ENCODE measurements around the gene CCDC142. TPM values are rescaled to one million over a fixed set of nuclear protein-coding genes. Genes with fewer than 3 reads are reported as not detected.
"Not testable (repeated sequence)": the region's sequence is repeated elsewhere in the genome, so short reads cannot be mapped to it uniquely, and the experiment has no call there.

CCDC142 gene
- polyA plus RNA-seq, 1 of the 3 experiments (the other 2 are of a cell fraction) = 8.7 TPM

DNA sequence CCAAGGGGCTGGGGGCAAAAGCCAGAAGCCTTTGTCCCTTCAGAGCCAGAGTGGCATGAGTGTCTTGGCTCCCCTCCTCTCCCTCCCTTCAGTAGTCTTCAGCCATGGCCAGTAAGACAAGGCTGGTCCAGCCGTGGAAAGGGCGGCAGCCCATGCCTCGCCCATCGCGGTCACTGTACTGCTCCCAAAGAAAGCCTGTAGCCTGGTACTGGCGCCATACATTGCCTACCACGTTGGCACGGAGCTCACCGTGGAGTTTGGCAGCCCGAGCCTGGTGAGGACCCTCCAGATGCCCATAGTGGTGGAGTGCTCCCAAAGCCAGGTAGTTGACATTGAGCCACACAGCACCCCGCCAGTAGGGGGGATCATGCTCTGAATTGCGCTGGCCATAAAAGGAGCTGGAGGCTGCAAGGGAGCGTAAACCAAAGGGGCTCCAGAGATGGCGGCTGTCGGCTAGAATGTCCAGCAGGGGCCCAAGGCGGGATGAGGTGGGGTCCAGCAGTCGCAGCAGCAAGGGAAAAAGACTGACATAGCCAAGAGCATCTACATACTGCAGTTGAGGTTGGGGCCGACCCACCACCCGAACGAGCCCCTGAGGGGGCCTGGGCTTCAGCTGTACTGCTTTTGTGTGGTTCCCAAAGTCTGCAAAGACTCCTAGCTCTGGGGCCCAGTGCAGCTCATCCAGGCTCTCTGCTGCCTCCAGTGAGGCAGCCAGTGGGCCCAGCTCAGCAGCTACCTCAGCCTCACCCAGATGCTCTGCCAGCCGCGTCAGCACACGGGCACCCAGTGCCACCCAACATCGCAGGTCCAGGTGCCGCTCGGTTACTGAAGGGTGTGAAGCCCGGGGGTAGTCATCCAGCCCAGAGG is 21.4 kb downstream of the CCDC142 start:
- no peak overlapping the region for H3K4me2 ChIP-seq
- H3K4me1 ChIP-seq (ENCODE audit: control insufficient read depth in 1 of 2, insufficient read depth in 2 of 2, low read depth in 1 of 2, low read length in 1 of 2) = peaks cover 5 to 30% of the 10 kb centered on the region in 2 experiments; a peak in 2 of 4 replicates
- H3K36me3 ChIP-seq (replicated peaks in 1 of 2; ENCODE audit: control insufficient read depth in 1 of 2, insufficient read depth in 2 of 2, low read length in 1 of 2) = peaks cover 0 to 28% of the 10 kb centered on the region in 2 experiments
- no peaks in the 10 kb centered on the region for H4K20me1 ChIP-seq (ENCODE audit: insufficient read depth)
- 92% methylated on average over 15 of the region's 27 CpGs for WGBS (ENCODE audit: low lambda C conversion rate)
- no peaks in the 10 kb centered on the region for H3K9me3 ChIP-seq
- POLR2A ChIA-PET = interaction anchor here (2.1 to 5.9 kb wide), 2 partner anchors 13 to 20 kb away, joined by 8 to 60 read pairs; partner anchors contain the start of gene MRPL53
- H3F3A ChIP-seq (replicated peaks; ENCODE audit: insufficient read depth) = peaks cover 6% of the 10 kb centered on the region
- TF ChIP-seq SIN3A (IDR thresholded peaks at IDR 0.05; ENCODE audit: borderline replicate concordance, low read depth, low read length) = no peak
- peak; percentile 37 for TF ChIP-seq CTCF (IDR thresholded peaks at IDR 0.05)
- H3K9ac ChIP-seq = no peak overlapping the region
- peak; percentile 41 for DNase-seq
- peaks cover 49% of the 10 kb centered on the region for H3K79me2 ChIP-seq (ENCODE audit: insufficient read depth)
- H2AFZ ChIP-seq (ENCODE audit: low read depth) = no peak overlapping the region
- CTCF ChIA-PET = interaction anchor here (1.1 to 1.2 kb wide), 2 partner anchors 8 to 127 kb away, joined by 3 to 4 read pairs; no protein-coding TSS in a partner anchor
- H3K27ac ChIP-seq (ENCODE audit: low read depth in 2 of 2, low read length in 1 of 2) = no peak overlapping the region; a peak in 1 of 4 replicates
- H3K9me2 ChIP-seq = no peaks in the 10 kb centered on the region
- no peak overlapping the region for H3K4me3 ChIP-seq (ENCODE audit: low read depth in 2 of 2, low read length in 1 of 2)
- no peaks in the 10 kb centered on the region for H3K27me3 ChIP-seq (ENCODE audit: insufficient read depth)

DNA sequence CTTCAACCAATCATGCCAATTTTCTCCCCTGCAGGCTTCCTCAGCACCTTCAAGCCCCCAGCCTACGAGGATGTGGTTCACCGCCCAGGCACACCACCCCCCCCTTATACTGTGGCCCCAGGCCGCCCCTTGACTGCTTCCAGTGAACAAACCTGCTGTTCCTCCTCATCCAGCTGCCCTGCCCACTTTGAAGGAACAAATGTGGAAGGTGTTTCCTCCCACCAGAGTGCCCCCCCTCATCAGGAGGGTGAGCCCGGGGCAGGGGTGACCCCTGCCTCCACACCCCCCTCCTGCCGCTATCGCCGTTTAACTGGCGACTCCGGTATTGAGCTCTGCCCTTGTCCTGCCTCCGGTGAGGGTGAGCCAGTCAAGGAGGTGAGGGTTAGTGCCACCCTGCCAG is 22.6 kb downstream of the CCDC142 start:
- 82% methylated on average over 5 of the region's 10 CpGs for WGBS (ENCODE audit: low lambda C conversion rate)
- not testable (repeated sequence) for H4K20me1 ChIP-seq (ENCODE audit: insufficient read depth)
- CTCF ChIA-PET = interaction anchor here (1.1 kb wide), 1 partner anchor 128 kb away, joined by 3 read pairs; no protein-coding TSS in a partner anchor

DNA sequence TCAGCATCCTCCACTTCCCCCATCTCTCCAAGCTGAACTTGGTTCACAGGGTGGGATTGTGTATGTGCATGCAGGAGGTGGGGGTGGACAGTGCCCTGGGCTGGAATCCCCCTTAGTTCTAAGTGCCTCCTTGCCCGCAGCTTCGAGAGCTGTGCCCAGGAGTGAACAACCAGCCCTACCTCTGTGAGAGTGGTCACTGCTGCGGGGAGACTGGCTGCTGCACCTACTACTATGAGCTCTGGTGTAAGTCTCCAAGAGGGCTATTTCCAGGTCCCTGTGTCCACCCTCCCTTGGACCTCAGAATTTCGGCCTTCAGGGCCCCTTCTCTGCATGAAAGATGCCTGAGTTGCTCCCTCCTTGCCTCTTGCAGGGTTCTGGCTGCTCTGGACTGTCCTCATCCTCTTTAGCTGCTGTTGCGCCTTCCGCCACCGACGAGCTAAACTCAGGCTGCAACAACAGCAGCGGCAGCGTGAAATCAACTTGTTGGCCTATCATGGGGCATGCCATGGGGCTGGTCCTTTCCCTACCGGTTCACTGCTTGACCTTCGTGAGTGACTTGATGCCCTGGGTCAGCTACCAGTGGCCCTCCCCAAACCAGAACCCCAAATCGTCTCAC is 23.2 kb downstream of the CCDC142 start:
- not testable (repeated sequence) for H3K27me3 ChIP-seq (ENCODE audit: insufficient read depth); H3K9me2 ChIP-seq; H3F3A ChIP-seq (replicated peaks; ENCODE audit: insufficient read depth); DNase-seq; H3K9me3 ChIP-seq; H4K20me1 ChIP-seq (ENCODE audit: insufficient read depth); H2AFZ ChIP-seq (ENCODE audit: low read depth)
- ChIA-PET POLR2A (interaction anchor here (0.9 to 5.9 kb wide), 8 partner anchors 10 to 70 kb away, joined by 3 to 60 read pairs (median 10); partner anchors contain the start of genes AUP1, C2orf81, HTRA2 and MRPL53), CTCF (interaction anchor here (0.8 to 1.3 kb wide), 4 partner anchors 38 to 128 kb away, joined by 3 to 4 read pairs (median 4); partner anchors contain the start of genes C2orf81 and WDR54)
- Histone ChIP-seq H3K36me3 (replicated peaks in 1 of 2; ENCODE audit: control insufficient read depth in 1 of 2, insufficient read depth in 2 of 2, low read length in 1 of 2) (peaks cover 0 to 33% of the 10 kb centered on the region in 2 experiments), H3K4me2 (peak overlapping the region; percentile 84), H3K79me2 (ENCODE audit: insufficient read depth) (peaks cover 45% of the 10 kb centered on the region), H3K4me1 (ENCODE audit: control insufficient read depth in 1 of 2, insufficient read depth in 2 of 2, low read depth in 1 of 2, low read length in 1 of 2) (peaks cover 14 to 41% of the 10 kb centered on the region in 2 experiments; a peak in 3 of 4 replicates), H3K9ac (peak overlapping the region; percentile 87; the same call in 1 of the 2 replicates), H3K4me3 (ENCODE audit: low read depth in 2 of 2, low read length in 1 of 2) (peak overlapping the region; percentile 73 to 98), H3K27ac (ENCODE audit: low read depth in 2 of 2, low read length in 1 of 2) (peak overlapping the region in 1 of 2 experiments; percentile 92; a peak in 2 of 4 replicates)
- 65% methylated on average over 13 of the region's 13 CpGs for WGBS (ENCODE audit: low lambda C conversion rate)

More for the DNA sequence above, 22.6 kb downstream of the CCDC142 start:
- Histone ChIP-seq H3K27ac (ENCODE audit: low read depth in 2 of 2, low read length in 1 of 2) (peak overlapping the region in 1 of 2 experiments; percentile 19; a peak in 1 of 4 replicates), H3K36me3 (replicated peaks in 1 of 2; ENCODE audit: control insufficient read depth in 1 of 2, insufficient read depth in 2 of 2, low read length in 1 of 2) (peaks cover 0 to 33% of the 10 kb centered on the region in 2 experiments), H3K4me2 (0 out of 2 replicates have a peak overlapping the region, but pooled peaks have one; percentile 84), H3K79me2 (ENCODE audit: insufficient read depth) (peaks cover 47% of the 10 kb centered on the region), H3K4me1 (ENCODE audit: control insufficient read depth in 1 of 2, insufficient read depth in 2 of 2, low read depth in 1 of 2, low read length in 1 of 2) (peaks cover 14 to 41% of the 10 kb centered on the region in 2 experiments; a peak in 3 of 4 replicates)
- not testable (repeated sequence) for H3K27me3 ChIP-seq (ENCODE audit: insufficient read depth); DNase-seq; H3K9ac ChIP-seq; H3F3A ChIP-seq (replicated peaks; ENCODE audit: insufficient read depth); H3K9me3 ChIP-seq; H2AFZ ChIP-seq (ENCODE audit: low read depth); H3K9me2 ChIP-seq; H3K4me3 ChIP-seq (ENCODE audit: low read depth in 2 of 2, low read length in 1 of 2)
- POLR2A ChIA-PET = interaction anchor here (0.6 to 5.9 kb wide), 5 partner anchors 14 to 113 kb away, joined by 3 to 60 read pairs (median 8); partner anchors contain the start of genes C2orf81, MRPL53 and WDR54

All from SK-N-SH (cell line).